ENCODE data around the gene DMBT1. TPM values are rescaled to one million over a fixed set of nuclear protein-coding genes. Genes with fewer than 3 reads are reported as not detected.

Gene DMBT1
- total RNA-seq, 1 donor from 2014 or later: 43.1 TPM

GRCh38 chr10:122672655-122673054 lies 112.1 kb downstream of the DMBT1 start:
- H3K36me3 ChIP-seq: no peaks in the 10 kb centered on the region
- no peaks in the 10 kb centered on the region for H3K27me3 ChIP-seq (ENCODE audit: low read depth)
- H3K4me1 ChIP-seq: no peaks in the 10 kb centered on the region
- DNase-seq: no peak
- H3K4me3 ChIP-seq: no peak overlapping the region
- no peak for ATAC-seq
- no peak overlapping the region for H3K27ac ChIP-seq
- intact Hi-C loops (cut with DNase I): no loop called here
- no peaks in the 10 kb centered on the region for H3K9me3 ChIP-seq
- no peak for TF ChIP-seq CTCF (IDR thresholded peaks at IDR 0.05)

GRCh38 chr10:122673269-122673668 lies 112.7 kb downstream of the DMBT1 start:
- H3K9me3 ChIP-seq: no peaks in the 10 kb centered on the region
- no peaks in the 10 kb centered on the region for H3K36me3 ChIP-seq
- no peak overlapping the region for H3K27ac ChIP-seq
- TF ChIP-seq CTCF (IDR thresholded peaks at IDR 0.05): no peak
- H3K27me3 ChIP-seq (ENCODE audit: low read depth): no peaks in the 10 kb centered on the region
- intact Hi-C loops (cut with DNase I): no loop called here
- no peak overlapping the region for H3K4me3 ChIP-seq
- ATAC-seq: no peak
- no peaks in the 10 kb centered on the region for H3K4me1 ChIP-seq
- DNase-seq: no peak

DNA sequence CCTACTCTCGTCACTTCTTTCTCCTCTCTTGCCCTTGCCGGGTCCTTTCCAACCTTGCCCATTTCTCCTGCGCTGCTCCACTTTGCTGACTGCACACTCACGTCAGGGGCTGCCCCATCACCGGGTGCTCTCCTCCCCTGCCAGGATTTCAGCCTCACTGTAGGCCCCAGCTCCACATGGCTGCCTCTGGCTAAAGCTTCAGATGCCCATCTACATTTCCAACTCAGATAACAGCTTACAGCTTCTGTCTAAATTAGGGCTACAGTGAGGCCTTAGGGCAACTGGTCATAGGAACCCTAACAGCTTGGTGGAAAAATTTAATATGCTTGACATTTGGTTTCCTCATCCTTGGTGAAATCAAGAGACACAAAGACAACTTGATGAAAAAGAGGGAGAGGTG lies 113.2 kb downstream of the DMBT1 start:
- TF ChIP-seq CTCF (IDR thresholded peaks at IDR 0.05): no peak
- H3K36me3 ChIP-seq: no peaks in the 10 kb centered on the region
- DNase-seq: no peak
- no peak overlapping the region for H3K27ac ChIP-seq
- no peak overlapping the region for H3K4me3 ChIP-seq
- no peaks in the 10 kb centered on the region for H3K4me1 ChIP-seq
- intact Hi-C loops (cut with DNase I): no loop called here
- H3K9me3 ChIP-seq: no peaks in the 10 kb centered on the region
- ATAC-seq: no peak
- H3K27me3 ChIP-seq (ENCODE audit: low read depth): no peaks in the 10 kb centered on the region

- Histone ChIP-seq H3K27me3 (ENCODE audit: low read depth) (no peaks in the 10 kb centered on the region), H3K9me3 (no peaks in the 10 kb centered on the region), H3K36me3 (no peaks in the 10 kb centered on the region), H3K4me3 (no peak overlapping the region), H3K27ac (no peak overlapping the region), H3K4me1 (no peaks in the 10 kb centered on the region)
- intact Hi-C loops (cut with DNase I): no loop called here
- DNase-seq (no peak), ATAC-seq (no peak)
- TF ChIP-seq CTCF (IDR thresholded peaks at IDR 0.05): no peak
Observed at GRCh38 chr10:122674781-122675180, 114.2 kb downstream of the DMBT1 start.

GRCh38 chr10:122675278-122675677 lies 114.7 kb downstream of the DMBT1 start:
- no peak for ATAC-seq
- Histone ChIP-seq H3K4me3 (no peak overlapping the region), H3K4me1 (no peaks in the 10 kb centered on the region), H3K27me3 (ENCODE audit: low read depth) (no peaks in the 10 kb centered on the region), H3K9me3 (no peaks in the 10 kb centered on the region), H3K27ac (no peak overlapping the region), H3K36me3 (no peaks in the 10 kb centered on the region)
- no peak for TF ChIP-seq CTCF (IDR thresholded peaks at IDR 0.05)
- intact Hi-C loops (cut with DNase I): no loop called here
- DNase-seq: no peak

GRCh38 chr10:122678266-122678665 lies 117.7 kb downstream of the DMBT1 start:
- H3K27me3 ChIP-seq (ENCODE audit: low read depth): no peaks in the 10 kb centered on the region
- H3K4me3 ChIP-seq: no peak overlapping the region
- no peak overlapping the region for H3K27ac ChIP-seq
- H3K36me3 ChIP-seq: no peaks in the 10 kb centered on the region
- no peak for TF ChIP-seq CTCF (IDR thresholded peaks at IDR 0.05)
- no peak for DNase-seq
- intact Hi-C loops (cut with DNase I): no loop called here
- no peaks in the 10 kb centered on the region for H3K9me3 ChIP-seq
- no peak for ATAC-seq
- no peaks in the 10 kb centered on the region for H3K4me1 ChIP-seq

Data from lower lobe of right lung (tissue), 2 donors.